Measurements from ENCODE around the gene PANX1.

The PANX1 gene

GRCh38 chr11:94106716-94107115 is 21.9 kb upstream of the PANX1 start:
- Histone ChIP-seq H2AFZ (ENCODE audit: low read depth, low read length, severe bottlenecking) (no peak overlapping the region), H3K9me2 (replicated peaks; ENCODE audit: insufficient read depth, low read length) (no peaks in the 10 kb centered on the region), H3K79me2 (ENCODE audit: insufficient read depth, low read length) (no peaks in the 10 kb centered on the region), H3K4me3 (ENCODE audit: insufficient read depth, low read length, poor library complexity, severe bottlenecking) (no peak overlapping the region), H3F3A (ENCODE audit: insufficient read depth) (no peaks in the 10 kb centered on the region), H3K27me3 (ENCODE audit: low read length) (no peaks in the 10 kb centered on the region), H3K27ac (ENCODE audit: low read depth, low read length) (no peak overlapping the region), H3K9me3 (ENCODE audit: insufficient read depth, low read length) (no peaks in the 10 kb centered on the region), H3K36me3 (ENCODE audit: low read length) (no peaks in the 10 kb centered on the region), H3K9ac (ENCODE audit: low read length) (no peak overlapping the region), H4K20me1 (ENCODE audit: low read depth, low read length) (no peaks in the 10 kb centered on the region), H3K4me2 (ENCODE audit: low read depth, low read length, poor library complexity, severe bottlenecking) (no peak overlapping the region)
- TF ChIP-seq CTCF (IDR thresholded peaks at IDR 0.05; ENCODE audit: insufficient read depth, low read length, poor library complexity, severe bottlenecking) (no peak), EZH2phosphoT487 (conservative IDR thresholded peaks at IDR 0.05; ENCODE audit: low read length) (no peak)

- Histone ChIP-seq H3K4me2 (ENCODE audit: low read depth, low read length, poor library complexity, severe bottlenecking) (no peak overlapping the region), H3K9me2 (replicated peaks; ENCODE audit: insufficient read depth, low read length) (no peaks in the 10 kb centered on the region), H3K9ac (ENCODE audit: low read length) (no peak overlapping the region), H4K20me1 (ENCODE audit: low read depth, low read length) (no peaks in the 10 kb centered on the region), H3K79me2 (ENCODE audit: insufficient read depth, low read length) (no peaks in the 10 kb centered on the region), H3K36me3 (ENCODE audit: low read length) (no peaks in the 10 kb centered on the region), H3F3A (ENCODE audit: insufficient read depth) (no peaks in the 10 kb centered on the region), H3K9me3 (ENCODE audit: insufficient read depth, low read length) (no peaks in the 10 kb centered on the region), H3K4me3 (ENCODE audit: insufficient read depth, low read length, poor library complexity, severe bottlenecking) (no peak overlapping the region), H3K27me3 (ENCODE audit: low read length) (no peaks in the 10 kb centered on the region), H2AFZ (ENCODE audit: low read depth, low read length, severe bottlenecking) (no peak overlapping the region), H3K27ac (ENCODE audit: low read depth, low read length) (no peak overlapping the region)
- no peak for TF ChIP-seq CTCF (IDR thresholded peaks at IDR 0.05; ENCODE audit: insufficient read depth, low read length, poor library complexity, severe bottlenecking)
- TF ChIP-seq EZH2phosphoT487 (conservative IDR thresholded peaks at IDR 0.05; ENCODE audit: low read length) = no peak
Measured at GRCh38 chr11:94107363-94107762, 21.3 kb upstream of the PANX1 start.

GRCh38 chr11:94111241-94111640 is 17.4 kb upstream of the PANX1 start:
- no peaks in the 10 kb centered on the region for H3K9me3 ChIP-seq (ENCODE audit: insufficient read depth, low read length)
- H4K20me1 ChIP-seq (ENCODE audit: low read depth, low read length) = no peaks in the 10 kb centered on the region
- no peak for TF ChIP-seq CTCF (IDR thresholded peaks at IDR 0.05; ENCODE audit: insufficient read depth, low read length, poor library complexity, severe bottlenecking)
- no peak for TF ChIP-seq EZH2phosphoT487 (conservative IDR thresholded peaks at IDR 0.05; ENCODE audit: low read length)
- no peak overlapping the region for H3K27ac ChIP-seq (ENCODE audit: low read depth, low read length)
- no peak overlapping the region for H3K4me2 ChIP-seq (ENCODE audit: low read depth, low read length, poor library complexity, severe bottlenecking)
- H3K4me3 ChIP-seq (ENCODE audit: insufficient read depth, low read length, poor library complexity, severe bottlenecking) = no peak overlapping the region
- no peaks in the 10 kb centered on the region for H3F3A ChIP-seq (ENCODE audit: insufficient read depth)
- no peaks in the 10 kb centered on the region for H3K79me2 ChIP-seq (ENCODE audit: insufficient read depth, low read length)
- no peaks in the 10 kb centered on the region for H3K27me3 ChIP-seq (ENCODE audit: low read length)
- H3K9ac ChIP-seq (ENCODE audit: low read length) = no peak overlapping the region
- no peaks in the 10 kb centered on the region for H3K36me3 ChIP-seq (ENCODE audit: low read length)
- H2AFZ ChIP-seq (ENCODE audit: low read depth, low read length, severe bottlenecking) = no peak overlapping the region
- H3K9me2 ChIP-seq (replicated peaks; ENCODE audit: insufficient read depth, low read length) = no peaks in the 10 kb centered on the region

Measured in SU-DHL-6 (cell line).